Activated CD8-positive, alpha-beta T cell treated with anti-CD3 and anti-CD28 coated beads, Interleukin-2, amount 10 ng/mL, durations not matched to agents 7 days and 5 days (primary cell): ENCODE data around the gene SLC35F4. TPM values are rescaled to one million over a fixed set of nuclear protein-coding genes. Genes with fewer than 3 reads are reported as not detected.

ENCODE experiments used
- ATAC-seq: fragments of 150-1000 bp; cut with Tn5 transposase; one replicate; pipeline ENCODE4 v1.10.0; 2021; ENCODE audit warnings: moderate library complexity
- CTCF ChIA-PET: fragments of 350-600 bp; sonication (Branson Sonifier 250); formaldehyde crosslinking; loops from one replicate; lab custom pipeline; 2021; ENCODE audit warnings: antibody characterized with exemption; lab: Charles Lee
- POLR2A ChIA-PET: fragments of 350-600 bp; sonication (Branson Sonifier 250); formaldehyde crosslinking; loops from one replicate; lab custom pipeline; 2021; ENCODE audit warnings: antibody characterized with exemption; lab: Charles Lee
- DNase-seq: peaks from one replicate; pipeline ENCODE4 v3.0.0-alpha.2; 2020
- H3K27ac Mint-ChIP-seq: one replicate; pipeline ENCODE4 v1.8.0; 2021; ENCODE audit warnings: mild to moderate bottlenecking, mixed read lengths
- H3K27me3 Mint-ChIP-seq: one replicate; pipeline ENCODE4 v1.8.0; 2021; ENCODE audit warnings: low read depth, mixed read lengths
- H3K36me3 Mint-ChIP-seq: one replicate; pipeline ENCODE4 v1.8.0; 2021; ENCODE audit warnings: low read depth, mixed read lengths
- H3K4me1 Mint-ChIP-seq: one replicate; pipeline ENCODE4 v1.8.0; 2021; ENCODE audit warnings: low read depth, mixed read lengths
- H3K4me3 Mint-ChIP-seq: one replicate; pipeline ENCODE4 v1.8.0; 2021; ENCODE audit warnings: mild to moderate bottlenecking, mixed read lengths
- H3K9me3 Mint-ChIP-seq: one replicate; pipeline ENCODE4 v1.8.0; 2022; ENCODE audit warnings: mixed read lengths; ENCODE audit not compliant: insufficient read depth
- total RNA-seq, 2 experiments: library from RNA; stranded (reverse); gene quantifications; one replicate each; pipeline ENCODE4 v1.2.3, GENCODE V29; 2021

SLC35F4 gene
- total RNA-seq, 2 experiments from 2014 or later, result not detected

DNA sequence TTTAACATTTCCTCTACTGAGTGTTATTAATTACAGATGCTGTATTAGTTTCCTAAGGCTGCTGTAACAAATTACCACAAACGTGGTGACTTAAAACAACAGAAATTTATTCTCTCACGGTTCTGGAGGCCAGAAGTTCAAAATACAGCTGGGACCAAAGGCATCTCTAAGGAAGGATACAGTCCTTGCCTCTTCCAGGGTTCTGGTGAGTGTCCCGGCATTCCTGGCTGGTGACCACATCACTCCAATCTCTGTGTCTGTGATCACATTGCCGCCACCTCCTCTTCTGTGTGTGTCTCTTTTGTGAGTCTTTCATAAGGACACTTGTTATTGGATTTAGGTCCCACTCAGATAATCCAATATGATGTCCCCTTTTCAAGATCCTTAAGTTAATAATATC lies 287.1 kb downstream of the SLC35F4 start:
- Mint-ChIP-seq H3K9me3 (no peaks in the 10 kb centered on the region), H3K4me1 (no peaks in the 10 kb centered on the region), H3K36me3 (no peaks in the 10 kb centered on the region), H3K27me3 (no peaks in the 10 kb centered on the region), H3K27ac (no peak overlapping the region), H3K4me3 (no peak overlapping the region)
- DNase-seq (no peak), ATAC-seq (no peak)
- CTCF ChIA-PET, result no interaction called here
- POLR2A ChIA-PET, result no interaction called here

DNA sequence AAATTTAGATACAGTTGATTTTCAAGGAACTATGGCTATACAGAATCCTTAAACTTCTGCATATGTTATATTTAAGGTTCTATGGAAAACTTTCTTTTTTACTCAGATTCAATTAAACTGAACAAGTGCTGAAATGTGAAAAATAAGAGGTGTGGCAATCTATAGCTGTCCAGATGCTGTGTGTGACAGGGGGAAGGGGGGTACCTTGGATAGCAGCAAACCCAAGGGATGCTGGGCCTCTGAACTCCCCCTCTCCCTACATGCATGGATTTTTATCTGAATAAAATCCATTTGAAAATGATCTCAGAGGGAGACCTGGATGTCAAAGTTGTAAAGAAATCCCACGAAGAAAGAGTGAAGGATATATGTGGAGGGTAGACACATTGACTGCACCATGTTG lies 289.4 kb downstream of the SLC35F4 start:
- ATAC-seq (no peak), DNase-seq (no peak)
- Mint-ChIP-seq H3K4me1 (no peaks in the 10 kb centered on the region), H3K4me3 (no peak overlapping the region), H3K27me3 (no peaks in the 10 kb centered on the region), H3K27ac (no peak overlapping the region), H3K9me3 (no peaks in the 10 kb centered on the region), H3K36me3 (no peaks in the 10 kb centered on the region)
- ChIA-PET POLR2A (no interaction called here), CTCF (no interaction called here)

DNA sequence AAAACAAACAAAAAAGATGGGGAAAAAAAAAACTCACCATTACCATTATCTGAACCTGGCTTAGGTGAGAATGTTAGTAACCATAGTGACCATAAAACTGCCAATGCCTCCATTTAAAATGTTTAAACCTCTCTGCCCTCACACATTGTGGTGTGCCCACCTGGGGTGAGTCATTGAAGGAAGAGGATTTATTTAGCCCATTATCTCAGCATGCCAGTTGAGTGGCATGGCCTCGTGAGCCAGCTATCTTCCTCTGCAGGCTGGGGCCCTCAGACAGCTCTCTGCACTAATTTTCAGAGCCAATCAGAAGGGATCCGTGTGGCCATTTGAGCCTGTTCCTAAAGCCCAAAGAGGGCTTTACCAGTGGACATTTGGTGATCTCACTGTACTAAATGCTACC lies 290.4 kb downstream of the SLC35F4 start:
- no peaks in the 10 kb centered on the region for H3K36me3 Mint-ChIP-seq
- H3K27me3 Mint-ChIP-seq, result no peaks in the 10 kb centered on the region
- H3K4me3 Mint-ChIP-seq, result no peak overlapping the region
- H3K4me1 Mint-ChIP-seq, result no peaks in the 10 kb centered on the region
- POLR2A ChIA-PET, result no interaction called here
- CTCF ChIA-PET, result no interaction called here
- H3K27ac Mint-ChIP-seq, result no peak overlapping the region
- DNase-seq, result no peak
- ATAC-seq, result no peak
- no peaks in the 10 kb centered on the region for H3K9me3 Mint-ChIP-seq

DNA sequence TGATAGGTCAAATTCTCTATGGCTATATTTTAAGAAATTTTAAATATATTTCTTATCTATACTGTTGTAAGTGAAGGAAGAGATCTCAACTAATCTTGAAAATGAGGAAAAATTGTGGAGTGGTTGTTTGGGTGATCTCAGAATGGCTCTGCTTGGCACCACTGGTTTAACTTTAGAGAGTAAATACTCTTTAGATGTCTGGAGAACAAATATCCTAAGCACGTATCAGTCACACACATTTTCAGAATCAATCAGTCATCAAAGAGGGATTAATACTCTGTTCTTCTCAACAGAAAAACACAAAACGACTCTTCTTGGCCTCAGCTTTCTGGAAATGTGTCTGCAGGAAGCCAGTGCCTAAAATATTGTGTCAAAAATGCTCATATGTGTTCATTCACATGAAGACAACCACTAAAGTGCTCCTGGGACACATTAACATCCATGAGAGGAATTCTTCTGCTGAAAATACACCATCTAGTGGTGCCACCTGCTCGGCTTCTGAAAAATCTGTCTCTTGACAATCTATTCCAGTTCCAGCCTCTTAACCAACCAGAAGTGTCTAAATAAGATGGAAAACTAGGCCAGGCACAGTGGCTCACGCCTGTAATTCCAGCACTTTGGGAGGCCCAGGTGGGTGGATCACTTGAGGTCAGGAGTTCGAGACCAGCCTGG lies 291.1 kb downstream of the SLC35F4 start:
- ATAC-seq, result no peak
- DNase-seq, result no peak
- CTCF ChIA-PET, result no interaction called here
- Mint-ChIP-seq H3K4me3 (no peak overlapping the region), H3K27me3 (no peaks in the 10 kb centered on the region), H3K4me1 (no peaks in the 10 kb centered on the region), H3K27ac (no peak overlapping the region), H3K36me3 (no peaks in the 10 kb centered on the region), H3K9me3 (no peaks in the 10 kb centered on the region)
- POLR2A ChIA-PET, result no interaction called here

DNA sequence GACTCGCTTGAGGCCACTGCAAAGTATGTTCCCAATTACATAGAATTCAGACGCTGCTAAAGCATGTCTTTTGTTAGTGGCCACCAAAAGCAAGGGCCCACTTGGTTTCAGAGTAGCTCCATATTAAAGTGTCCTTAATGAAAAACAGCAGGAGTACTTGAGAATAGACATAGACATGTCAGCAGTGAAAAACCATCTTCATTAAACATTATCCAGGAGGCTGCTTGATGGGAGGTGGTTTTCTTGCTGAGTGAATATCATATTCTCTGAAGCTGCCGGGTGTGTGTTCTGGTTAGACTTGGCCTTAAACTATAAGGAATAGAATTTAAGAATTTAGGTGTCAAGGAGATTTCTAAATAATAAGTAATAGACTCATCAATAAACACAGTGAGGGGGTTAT lies 292.7 kb downstream of the SLC35F4 start:
- Mint-ChIP-seq H3K4me3 (no peak overlapping the region), H3K4me1 (no peaks in the 10 kb centered on the region), H3K36me3 (no peaks in the 10 kb centered on the region), H3K9me3 (no peaks in the 10 kb centered on the region), H3K27ac (no peak overlapping the region), H3K27me3 (no peaks in the 10 kb centered on the region)
- ATAC-seq (no peak), DNase-seq (no peak)
- ChIA-PET CTCF (interaction anchor here (1.0 kb wide), 1 partner anchor 46 kb away, joined by 3 read pairs; no protein-coding TSS in a partner anchor), POLR2A (no interaction called here)

DNA sequence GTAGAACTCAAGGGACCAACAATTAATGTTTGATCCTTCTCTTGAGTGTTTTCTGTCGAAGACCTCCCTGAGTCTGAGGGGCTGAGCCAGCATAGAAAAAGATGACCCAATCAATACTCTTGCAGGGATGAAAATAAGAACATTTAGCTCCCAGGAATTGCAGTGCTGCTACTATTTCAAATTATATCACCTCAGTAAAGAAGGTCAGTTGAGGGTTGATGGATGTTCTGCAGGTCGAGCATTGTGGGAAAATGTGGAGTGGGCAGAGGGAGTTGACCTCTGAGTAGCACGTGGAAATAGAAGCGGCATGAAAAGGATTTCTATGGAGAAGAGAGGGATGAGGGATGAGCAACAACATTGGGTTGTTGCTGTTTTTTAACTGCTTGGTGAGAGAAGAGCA lies 297.3 kb downstream of the SLC35F4 start:
- POLR2A ChIA-PET, result no interaction called here
- DNase-seq (no peak), ATAC-seq (no peak)
- no peaks in the 10 kb centered on the region for H3K9me3 Mint-ChIP-seq
- H3K27ac Mint-ChIP-seq, result no peak overlapping the region
- H3K36me3 Mint-ChIP-seq, result no peaks in the 10 kb centered on the region
- H3K27me3 Mint-ChIP-seq, result no peaks in the 10 kb centered on the region
- H3K4me1 Mint-ChIP-seq, result no peaks in the 10 kb centered on the region
- CTCF ChIA-PET, result no interaction called here
- H3K4me3 Mint-ChIP-seq, result no peak overlapping the region

DNA sequence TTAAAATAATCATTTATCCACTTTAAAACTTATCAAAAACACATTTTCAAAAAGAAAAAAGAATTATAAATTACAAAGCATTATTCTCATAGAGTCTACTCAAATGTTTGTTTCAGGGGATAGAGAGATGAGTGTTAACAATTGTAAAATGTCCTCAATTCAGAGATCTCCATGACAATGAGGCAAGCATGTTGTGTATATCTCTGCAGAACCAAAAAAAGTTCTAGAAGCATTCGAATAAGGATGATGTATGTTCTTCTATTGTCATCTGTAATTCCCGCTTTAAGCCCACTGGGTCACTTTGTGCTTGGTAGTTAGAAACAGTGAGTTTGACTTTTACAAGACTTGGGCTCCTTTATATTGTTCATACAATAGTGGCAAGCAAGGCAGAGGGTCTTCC lies 298.7 kb downstream of the SLC35F4 start:
- Mint-ChIP-seq H3K9me3 (no peaks in the 10 kb centered on the region), H3K27me3 (no peaks in the 10 kb centered on the region), H3K4me1 (no peaks in the 10 kb centered on the region), H3K27ac (no peak overlapping the region), H3K36me3 (no peaks in the 10 kb centered on the region), H3K4me3 (no peak overlapping the region)
- POLR2A ChIA-PET, result no interaction called here
- no peak for ATAC-seq
- DNase-seq, result no peak
- CTCF ChIA-PET, result no interaction called here

DNA sequence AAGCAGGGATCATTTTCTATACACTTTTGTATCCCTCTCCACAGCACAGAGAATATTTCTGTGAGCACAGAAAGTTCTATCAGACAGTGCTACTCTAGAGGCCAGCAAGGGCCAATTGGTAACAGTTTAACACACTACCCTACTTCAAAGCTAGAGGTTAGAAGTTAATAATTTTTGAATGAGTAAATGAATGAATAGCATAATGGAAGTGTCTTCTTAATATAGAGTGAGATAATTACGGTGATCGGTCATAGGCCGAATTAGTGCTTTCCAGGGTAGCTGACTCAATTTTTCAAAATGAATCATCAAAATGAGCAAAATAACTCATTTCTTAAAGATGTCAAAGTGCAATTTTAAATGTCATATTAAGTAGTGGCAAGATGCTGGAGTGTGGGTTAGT lies 305.2 kb downstream of the SLC35F4 start:
- Mint-ChIP-seq H3K27ac (no peak overlapping the region), H3K4me1 (no peaks in the 10 kb centered on the region), H3K9me3 (no peaks in the 10 kb centered on the region), H3K36me3 (no peaks in the 10 kb centered on the region), H3K4me3 (no peak overlapping the region), H3K27me3 (no peaks in the 10 kb centered on the region)
- ChIA-PET CTCF (no interaction called here), POLR2A (no interaction called here)
- no peak for ATAC-seq
- no peak for DNase-seq

DNA sequence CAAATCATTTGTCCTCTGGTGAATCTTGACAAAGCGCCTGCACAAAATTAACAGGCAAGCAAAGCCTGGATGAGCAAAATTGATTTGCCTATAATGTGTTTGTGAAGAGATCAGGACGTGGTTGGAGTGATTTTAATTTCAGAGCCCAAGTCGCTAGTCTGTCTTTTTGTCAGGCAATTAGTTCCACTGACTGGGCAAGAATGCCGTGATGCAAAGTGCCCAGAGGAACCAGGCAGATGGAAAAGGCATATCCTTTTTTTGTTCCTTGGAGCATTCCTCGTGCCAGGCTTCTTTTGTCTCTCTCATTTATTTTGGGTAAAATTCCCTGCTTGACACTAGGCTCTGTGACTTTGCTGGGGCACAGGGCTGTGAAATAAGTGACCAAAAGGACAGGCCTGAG lies 306.3 kb downstream of the SLC35F4 start:
- Mint-ChIP-seq H3K27ac (no peak overlapping the region), H3K9me3 (no peaks in the 10 kb centered on the region), H3K4me3 (no peak overlapping the region), H3K27me3 (no peaks in the 10 kb centered on the region), H3K36me3 (no peaks in the 10 kb centered on the region), H3K4me1 (no peaks in the 10 kb centered on the region)
- DNase-seq, result no peak
- ChIA-PET CTCF (no interaction called here), POLR2A (no interaction called here)
- no peak for ATAC-seq

DNA sequence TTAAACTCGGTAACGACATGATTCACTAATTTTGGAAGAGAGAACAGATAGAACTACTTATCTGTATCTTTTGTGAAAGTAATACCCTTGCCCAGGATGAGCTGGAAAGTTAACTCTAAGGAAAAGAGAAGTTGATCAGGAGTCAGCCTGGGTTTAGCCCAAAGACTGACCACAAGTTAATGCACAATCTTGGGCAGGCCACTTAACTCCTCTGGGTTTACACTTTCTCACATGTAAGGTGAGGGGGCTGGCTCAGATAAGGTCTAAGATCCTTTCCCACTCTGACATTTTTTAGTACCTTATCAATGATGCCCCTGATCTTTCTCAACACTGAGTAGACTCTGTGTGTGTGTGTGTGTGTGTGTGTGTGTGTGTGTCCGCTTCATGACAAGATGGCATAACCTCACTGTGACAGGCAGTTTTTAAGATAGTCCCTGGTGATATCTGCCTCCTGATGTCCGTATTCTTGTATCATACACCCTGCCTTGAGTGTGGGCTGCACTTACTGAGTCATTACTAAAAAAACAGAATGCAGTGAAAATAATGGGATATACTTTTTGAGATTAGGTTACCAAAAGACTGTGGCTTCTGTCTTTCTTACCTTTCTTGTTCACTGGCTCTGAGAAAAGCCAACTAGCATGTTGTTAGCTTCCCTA lies 316.0 kb downstream of the SLC35F4 start:
- H3K27ac Mint-ChIP-seq, result no peak overlapping the region
- CTCF ChIA-PET, result no interaction called here
- no peaks in the 10 kb centered on the region for H3K27me3 Mint-ChIP-seq
- H3K36me3 Mint-ChIP-seq, result no peaks in the 10 kb centered on the region
- H3K4me1 Mint-ChIP-seq, result no peaks in the 10 kb centered on the region
- no peak overlapping the region for H3K4me3 Mint-ChIP-seq
- no peak for ATAC-seq
- POLR2A ChIA-PET, result no interaction called here
- H3K9me3 Mint-ChIP-seq, result peaks cover 6% of the 10 kb centered on the region
- no peak for DNase-seq

DNA sequence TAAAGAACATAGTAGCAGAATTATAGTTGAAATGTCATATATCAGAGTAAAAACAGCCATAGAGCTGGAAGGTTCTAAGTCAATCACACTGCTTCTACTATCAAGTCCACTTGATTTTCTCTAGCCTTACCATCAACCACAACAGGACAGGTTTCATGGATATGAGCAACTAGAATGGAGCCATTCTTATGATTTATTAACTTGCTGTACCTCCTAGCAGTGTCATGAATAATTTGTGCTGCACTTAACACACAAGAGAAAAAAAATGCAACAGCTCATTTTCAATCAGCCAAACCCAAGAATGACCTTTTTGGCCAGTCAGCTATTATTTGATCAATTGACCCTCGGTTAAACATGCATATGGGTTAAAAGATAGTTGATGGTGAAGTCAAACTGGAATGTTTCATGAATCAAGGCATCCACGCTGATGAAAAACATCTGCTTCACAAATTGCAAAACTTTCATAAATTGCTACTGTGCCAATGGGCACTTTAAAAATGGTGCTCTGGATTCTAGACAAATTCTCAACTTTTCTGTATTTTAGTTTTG lies 316.8 kb downstream of the SLC35F4 start:
- Mint-ChIP-seq H3K27ac (no peak overlapping the region), H3K27me3 (no peaks in the 10 kb centered on the region), H3K36me3 (no peaks in the 10 kb centered on the region), H3K4me3 (no peak overlapping the region), H3K4me1 (no peaks in the 10 kb centered on the region), H3K9me3 (peaks cover 6% of the 10 kb centered on the region)
- POLR2A ChIA-PET, result no interaction called here
- no peak for DNase-seq
- no peak for ATAC-seq
- CTCF ChIA-PET, result no interaction called here

DNA sequence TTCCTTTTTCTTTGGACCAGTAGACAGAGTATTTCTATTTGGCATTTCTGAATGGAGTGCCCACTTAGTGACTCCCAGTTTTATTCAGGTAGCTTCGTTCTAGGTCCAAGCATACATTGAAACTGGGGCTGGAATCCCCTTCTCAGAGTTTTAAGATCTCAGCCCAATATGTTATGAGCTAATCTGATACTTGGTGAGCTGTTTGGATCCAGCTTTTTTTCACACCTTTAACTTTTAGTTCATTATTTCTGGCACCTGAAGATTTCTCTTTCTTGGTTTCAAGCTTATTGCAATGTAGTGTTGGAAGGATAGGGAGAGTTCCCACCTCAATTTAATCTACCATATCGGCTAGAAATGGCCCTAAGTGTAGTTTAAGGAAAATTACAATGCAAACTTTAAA lies 318.8 kb downstream of the SLC35F4 start:
- no peak for DNase-seq
- peaks cover 4% of the 10 kb centered on the region for H3K9me3 Mint-ChIP-seq
- H3K4me1 Mint-ChIP-seq, result no peaks in the 10 kb centered on the region
- H3K27me3 Mint-ChIP-seq, result no peaks in the 10 kb centered on the region
- no peak for ATAC-seq
- no peaks in the 10 kb centered on the region for H3K36me3 Mint-ChIP-seq
- H3K27ac Mint-ChIP-seq, result no peak overlapping the region
- CTCF ChIA-PET, result no interaction called here
- POLR2A ChIA-PET, result no interaction called here
- H3K4me3 Mint-ChIP-seq, result no peak overlapping the region
